ENCODE results near the gene SLCO4A1.
A peak's percentile ranks its signal among the peaks of the same experiment; 100 is the strongest.

The SLCO4A1 gene

GRCh38 chr20:62636446-62636845 is 5.9 kb upstream of the SLCO4A1 start:
- no peak for DNase-seq (ENCODE audit: low read depth in 2 of 2, low spot score in 1 of 2)

- no peak for DNase-seq (ENCODE audit: low read depth in 2 of 2, low spot score in 1 of 2)
Observed at GRCh38 chr20:62637110-62637509, 5.2 kb upstream of the SLCO4A1 start.

GRCh38 chr20:62637521-62638054 is 4.7 kb upstream of the SLCO4A1 start:
- no peak for DNase-seq (ENCODE audit: low read depth in 2 of 2, low spot score in 1 of 2)

- DNase-seq (ENCODE audit: low read depth in 2 of 2, low spot score in 1 of 2): no peak
Observed at GRCh38 chr20:62638055-62638570, 4.2 kb upstream of the SLCO4A1 start.

- DNase-seq (ENCODE audit: low read depth in 2 of 2, low spot score in 1 of 2): no peak
Observed at GRCh38 chr20:62638679-62639406, 3.5 kb upstream of the SLCO4A1 start.

- no peak for DNase-seq (ENCODE audit: low read depth in 2 of 2, low spot score in 1 of 2)
Observed at GRCh38 chr20:62639765-62640164, 2.5 kb upstream of the SLCO4A1 start.

- no peak for DNase-seq (ENCODE audit: low read depth in 2 of 2, low spot score in 1 of 2)
Observed at GRCh38 chr20:62640870-62641269, 1.4 kb upstream of the SLCO4A1 start.

GRCh38 chr20:62641321-62642050 is 817 bp upstream of the SLCO4A1 start:
- DNase-seq (ENCODE audit: low read depth in 2 of 2, low spot score in 1 of 2): no peak

GRCh38 chr20:62642666-62643520 is 590 bp downstream of the SLCO4A1 start:
- peak; percentile 43 to 57 for DNase-seq (ENCODE audit: low read depth in 2 of 2, low spot score in 1 of 2)

- DNase-seq (ENCODE audit: low read depth in 2 of 2, low spot score in 1 of 2): no peak
Observed at GRCh38 chr20:62643521-62644043, 1.3 kb downstream of the SLCO4A1 start.

GRCh38 chr20:62644044-62644795 is 1.9 kb downstream of the SLCO4A1 start:
- no peak for DNase-seq (ENCODE audit: low read depth in 2 of 2, low spot score in 1 of 2)

- DNase-seq (ENCODE audit: low read depth in 2 of 2, low spot score in 1 of 2): no peak
Observed at GRCh38 chr20:62644802-62645496, 2.6 kb downstream of the SLCO4A1 start.

- no peak for DNase-seq (ENCODE audit: low read depth in 2 of 2, low spot score in 1 of 2)
Observed at GRCh38 chr20:62645613-62646012, 3.3 kb downstream of the SLCO4A1 start.

GRCh38 chr20:62646851-62647520 is 4.7 kb downstream of the SLCO4A1 start:
- DNase-seq (ENCODE audit: low read depth in 2 of 2, low spot score in 1 of 2): no peak

GRCh38 chr20:62647521-62648317 is 5.4 kb downstream of the SLCO4A1 start:
- DNase-seq (ENCODE audit: low read depth in 2 of 2, low spot score in 1 of 2): no peak

- DNase-seq (ENCODE audit: low read depth in 2 of 2, low spot score in 1 of 2): no peak
Observed at GRCh38 chr20:62648318-62648995, 6.2 kb downstream of the SLCO4A1 start.

GRCh38 chr20:62649140-62649539 is 6.8 kb downstream of the SLCO4A1 start:
- DNase-seq (ENCODE audit: low read depth in 2 of 2, low spot score in 1 of 2): no peak
